IPS-18c (cell line): ENCODE measurements around the gene TARBP2.

ENCODE experiments used
- H3K4me3 ChIP-seq: 2 replicates; pipeline ENCODE4 v1.7.0; 2013; ENCODE audit warnings: low read depth, mild to moderate bottlenecking, low read length, moderate library complexity; ENCODE audit not compliant: insufficient read depth
- H3K9me3 ChIP-seq: one replicate; pipeline ENCODE4 v1.6.1; 2013; ENCODE audit warnings: mild to moderate bottlenecking, low read length, moderate library complexity; ENCODE audit not compliant: control insufficient read depth, insufficient read depth

TARBP2 gene

DNA sequence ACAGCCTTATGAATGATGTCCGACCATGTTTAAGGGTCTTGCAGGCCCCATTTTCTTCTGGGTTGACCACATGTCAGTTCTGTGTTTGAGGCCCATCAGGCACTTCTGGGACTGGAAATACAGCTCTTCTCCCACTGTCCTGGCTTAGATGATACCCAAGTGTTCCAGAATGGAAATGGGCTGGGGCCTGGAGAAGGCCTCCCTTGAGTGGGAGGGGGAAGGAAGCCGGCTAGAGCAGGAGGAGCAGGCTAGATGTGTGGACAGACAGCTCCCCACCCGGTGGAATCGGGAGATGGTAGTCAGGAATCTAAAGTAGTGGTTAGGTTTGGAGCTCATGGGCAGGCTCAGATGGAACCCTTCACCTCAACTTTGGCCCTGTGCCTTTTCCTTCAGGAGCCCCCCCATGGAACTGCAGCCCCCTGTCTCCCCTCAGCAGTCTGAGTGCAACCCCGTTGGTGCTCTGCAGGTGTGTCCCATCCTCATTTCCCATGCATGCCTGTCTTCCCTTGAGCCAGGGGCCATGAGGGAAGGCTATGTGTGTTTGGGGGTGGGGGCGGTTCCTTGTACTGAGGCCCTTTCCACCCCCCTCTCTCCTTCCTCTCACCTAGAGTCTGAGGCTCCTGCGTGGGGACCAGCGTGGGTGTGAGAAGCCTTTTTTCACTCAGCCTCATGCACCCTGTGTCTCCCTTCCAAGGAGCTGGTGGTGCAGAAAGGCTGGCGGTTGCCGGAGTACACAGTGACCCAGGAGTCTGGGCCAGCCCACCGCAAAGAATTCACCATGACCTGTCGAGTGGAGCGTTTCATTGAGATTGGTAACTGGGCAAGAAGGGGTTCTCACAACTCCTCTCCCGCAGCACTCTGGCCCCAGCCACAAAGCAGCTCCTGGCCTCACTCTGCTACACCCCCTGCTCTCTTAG lies 3.2 kb downstream of the TARBP2 start:
- Histone ChIP-seq H3K4me3 (no peak overlapping the region), H3K9me3 (no peaks in the 10 kb centered on the region)

- H3K4me3 ChIP-seq: no peak overlapping the region
- no peaks in the 10 kb centered on the region for H3K9me3 ChIP-seq
These were observed 4.0 kb downstream of the TARBP2 start for GRCh38 chr12:53505086-53505485.

- Histone ChIP-seq H3K9me3 (no peaks in the 10 kb centered on the region), H3K4me3 (no peak overlapping the region)
These were observed 4.7 kb downstream of the TARBP2 start for GRCh38 chr12:53505555-53506449.

DNA sequence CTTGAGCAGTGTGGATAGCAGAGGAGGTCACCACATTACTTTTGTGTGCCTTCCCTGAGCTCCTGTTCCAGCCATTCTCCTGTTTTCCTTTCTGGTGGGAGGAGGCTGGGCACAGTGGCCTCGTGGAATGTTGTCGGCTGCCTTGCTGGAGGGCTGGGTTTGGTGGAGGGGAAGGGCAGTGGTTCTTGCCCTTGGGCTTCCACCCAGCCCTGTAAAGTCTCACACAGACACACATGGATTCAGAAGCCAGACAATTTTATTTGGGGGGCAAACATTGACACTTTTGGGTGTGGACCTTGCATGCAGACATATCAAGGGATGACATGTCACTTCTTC lies 5.3 kb downstream of the TARBP2 start:
- Histone ChIP-seq H3K4me3 (no peak overlapping the region), H3K9me3 (no peaks in the 10 kb centered on the region)

DNA sequence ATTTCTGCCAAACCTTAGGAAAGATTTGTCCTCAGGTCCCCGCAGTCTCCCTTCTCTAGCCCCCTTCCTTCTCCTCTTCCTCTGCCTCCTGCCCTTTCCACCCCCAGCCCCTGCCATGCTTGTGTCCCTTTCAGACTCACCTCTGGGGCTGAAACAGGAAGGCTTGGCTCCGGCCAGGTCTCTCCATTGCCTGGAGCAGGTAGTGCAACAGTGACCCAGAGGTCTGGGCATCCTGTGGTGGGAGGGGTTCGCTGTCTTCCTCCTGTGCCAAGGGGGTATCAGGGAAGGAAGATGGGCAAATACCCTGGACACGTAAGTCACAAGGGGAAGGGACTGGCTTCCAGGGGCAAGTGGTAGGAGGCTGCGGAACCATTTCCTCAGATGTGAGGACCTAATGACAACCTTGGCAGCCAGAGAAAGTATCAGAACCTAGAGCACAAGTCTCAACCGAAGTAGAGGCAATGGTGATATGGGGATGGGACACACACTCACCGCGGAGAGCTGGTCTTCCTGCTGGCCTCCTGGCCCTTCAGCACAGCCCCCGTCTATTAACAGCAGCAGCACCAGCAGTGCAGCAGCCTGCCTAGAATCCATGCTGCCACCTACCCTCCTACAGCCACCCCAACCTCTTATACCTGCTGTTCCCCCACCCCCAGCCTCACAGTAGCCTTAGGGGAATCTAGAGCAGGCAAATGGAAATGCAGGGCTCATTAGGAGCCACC lies 6.0 kb downstream of the TARBP2 start, which contains the start of gene NPFF:
Gene NPFF (minus strand): TSS at position 604 of the 722 bp plus-strand sequence. CDS start 10 bp downstream, at position 594.
- Histone ChIP-seq H3K9me3 (no peaks in the 10 kb centered on the region), H3K4me3 (no peak within 1 kb of the TSS)

DNA sequence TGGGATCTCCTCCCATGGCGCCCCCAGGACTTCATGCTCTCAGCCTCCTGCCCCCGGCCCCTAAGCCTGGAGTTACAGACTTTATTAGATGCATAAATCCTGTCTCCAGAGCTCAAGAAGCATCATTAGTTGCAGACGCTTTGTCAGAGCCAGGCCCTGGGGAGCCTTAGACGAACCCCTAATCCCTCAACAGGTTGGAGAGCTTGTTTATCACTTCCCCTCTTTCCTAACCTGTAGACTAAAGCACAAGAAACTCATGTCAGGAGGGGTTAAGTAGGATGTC lies 6.5 kb downstream of the TARBP2 start:
- no peaks in the 10 kb centered on the region for H3K9me3 ChIP-seq
- no peak overlapping the region for H3K4me3 ChIP-seq

DNA sequence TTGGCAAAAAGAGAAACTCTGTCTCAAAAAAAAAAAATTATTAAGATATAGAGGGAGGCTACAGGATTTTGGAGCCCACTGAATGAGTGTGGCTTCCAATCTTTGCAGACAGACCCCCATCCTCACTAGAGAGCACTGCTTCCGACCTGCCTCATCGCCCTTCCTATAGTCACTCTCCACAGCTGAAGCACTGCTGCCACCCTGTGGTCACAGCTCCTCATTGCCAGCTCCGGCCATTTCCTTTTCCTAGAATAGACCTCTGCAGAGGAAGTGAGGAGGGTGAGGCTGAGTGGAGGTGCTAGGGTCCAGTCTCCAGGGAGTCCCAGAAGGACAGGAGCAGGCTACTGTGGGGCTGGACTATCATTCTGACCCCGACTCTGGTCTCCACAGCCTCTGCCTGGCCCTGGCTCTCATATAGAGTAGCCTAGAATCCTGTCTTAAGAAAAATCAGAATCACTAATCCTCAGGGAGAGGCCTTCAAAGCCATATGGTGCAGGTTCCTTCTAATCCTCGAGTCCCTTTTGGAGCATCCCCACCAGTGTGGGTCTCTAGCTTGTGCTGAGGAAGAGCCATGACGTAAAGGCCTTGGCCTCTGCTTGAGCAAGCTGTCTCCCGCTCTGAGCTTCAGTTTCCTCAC lies 7.6 kb downstream of the TARBP2 start:
- no peaks in the 10 kb centered on the region for H3K9me3 ChIP-seq

GRCh38 chr12:53510181-53510812 lies 9.2 kb downstream of the TARBP2 start:
- H3K4me3 ChIP-seq: no peak overlapping the region
- H3K9me3 ChIP-seq: no peaks in the 10 kb centered on the region

More for the DNA sequence above, 7.6 kb downstream of the TARBP2 start:
- H3K4me3 ChIP-seq: no peak overlapping the region

DNA sequence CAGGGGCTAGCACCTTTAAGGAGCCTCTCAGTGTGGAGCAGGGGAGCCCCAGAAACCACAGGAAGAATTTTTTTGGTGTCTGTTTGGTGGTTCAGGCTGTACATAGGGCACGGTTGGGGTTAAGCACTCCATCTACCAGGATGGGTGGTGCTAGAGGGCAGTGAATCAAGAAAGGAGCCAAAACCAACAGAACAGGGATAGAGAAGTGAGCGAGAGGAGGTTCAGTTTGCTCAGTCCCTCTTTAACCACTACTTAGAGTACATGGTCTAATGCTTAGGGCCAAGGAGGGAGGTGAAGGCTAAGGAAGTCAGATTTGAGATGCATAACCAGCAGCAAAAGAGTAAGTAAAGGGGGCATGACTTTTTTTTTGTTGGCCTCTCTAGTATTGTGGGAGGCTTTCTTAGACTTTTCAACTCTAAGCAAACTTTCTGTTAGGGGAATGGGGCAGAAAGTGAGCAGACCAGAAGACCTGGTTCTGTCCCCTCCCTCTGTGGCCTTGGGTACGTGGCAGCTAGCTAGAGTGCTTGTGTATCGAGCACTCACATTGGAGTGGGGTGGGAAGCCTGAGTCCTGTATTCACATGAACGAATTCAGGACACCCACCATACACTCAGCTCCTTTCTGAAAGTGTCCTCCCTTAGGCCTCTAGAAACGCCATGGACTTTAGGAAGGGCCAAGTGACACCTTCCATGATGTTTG lies 12.8 kb downstream of the TARBP2 start:
- Histone ChIP-seq H3K9me3 (no peaks in the 10 kb centered on the region), H3K4me3 (no peak overlapping the region)

DNA sequence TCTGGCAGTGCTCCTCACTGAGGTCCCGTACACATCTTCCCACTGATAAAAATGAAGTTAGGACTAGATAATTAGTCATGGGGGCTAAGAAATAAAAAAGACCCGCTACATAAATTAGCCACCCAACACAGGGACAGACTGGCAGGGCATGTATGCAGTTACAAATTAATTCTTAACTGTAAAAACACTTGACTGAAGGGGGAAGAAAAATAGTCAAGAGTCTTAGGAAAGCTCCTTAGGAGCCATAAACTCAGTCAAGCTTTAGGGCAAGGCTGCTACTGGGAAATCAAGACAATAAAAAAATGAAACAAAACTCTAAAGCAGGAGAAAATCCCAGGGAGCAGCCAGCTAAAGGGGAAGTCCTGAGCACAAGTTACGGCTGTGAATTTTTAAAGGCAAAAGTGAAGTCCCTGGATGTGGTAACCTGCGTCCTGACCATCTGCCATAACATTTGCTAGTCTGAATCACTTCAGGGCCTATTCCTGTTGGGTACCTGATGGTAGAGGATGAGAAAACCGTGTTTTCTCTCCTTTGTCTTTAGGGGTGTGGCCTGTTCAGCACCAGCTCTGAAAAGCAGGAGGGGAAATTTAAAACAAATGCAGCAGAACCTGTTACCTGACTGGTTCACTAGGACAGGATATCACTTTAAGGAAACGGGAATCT lies 13.7 kb downstream of the TARBP2 start:
- Histone ChIP-seq H3K9me3 (no peaks in the 10 kb centered on the region), H3K4me3 (no peak overlapping the region)

GRCh38 chr12:53515291-53515680 lies 14.2 kb downstream of the TARBP2 start:
- H3K9me3 ChIP-seq: no peaks in the 10 kb centered on the region
- no peak overlapping the region for H3K4me3 ChIP-seq

DNA sequence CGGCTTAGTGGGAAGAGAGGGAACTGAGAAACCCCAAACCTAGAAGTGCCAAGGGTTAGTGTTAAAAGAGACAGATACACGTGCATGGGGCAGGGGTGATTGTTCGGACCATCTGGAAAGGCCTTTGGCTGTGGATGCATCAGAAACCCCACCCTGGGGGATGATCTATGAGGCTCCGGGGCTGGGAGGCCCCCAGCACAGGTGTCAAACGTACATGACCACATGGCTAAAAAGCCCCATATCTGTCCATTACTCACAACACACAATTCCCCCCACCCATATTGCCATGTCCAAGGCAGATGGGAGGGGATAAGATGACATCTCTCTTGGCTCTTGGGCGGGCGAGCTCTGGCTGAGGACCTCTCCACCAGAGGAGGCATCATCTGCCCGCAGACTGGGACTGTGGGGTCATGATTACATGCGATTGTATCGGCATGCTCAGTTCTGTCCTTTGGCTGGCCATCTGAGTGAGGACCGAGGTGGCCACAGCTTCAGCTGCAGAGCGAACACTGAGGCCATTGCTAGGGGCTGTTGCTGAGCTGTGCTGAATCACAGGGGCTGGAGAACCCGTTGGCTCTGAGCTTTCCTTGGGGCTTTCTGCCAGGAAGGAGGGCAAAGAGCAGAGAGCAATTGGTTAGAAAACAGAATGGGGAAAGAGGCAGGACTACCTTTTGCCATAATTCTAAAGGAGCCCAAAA lies 15.8 kb downstream of the TARBP2 start:
- no peaks in the 10 kb centered on the region for H3K9me3 ChIP-seq
- H3K4me3 ChIP-seq: no peak overlapping the region

DNA sequence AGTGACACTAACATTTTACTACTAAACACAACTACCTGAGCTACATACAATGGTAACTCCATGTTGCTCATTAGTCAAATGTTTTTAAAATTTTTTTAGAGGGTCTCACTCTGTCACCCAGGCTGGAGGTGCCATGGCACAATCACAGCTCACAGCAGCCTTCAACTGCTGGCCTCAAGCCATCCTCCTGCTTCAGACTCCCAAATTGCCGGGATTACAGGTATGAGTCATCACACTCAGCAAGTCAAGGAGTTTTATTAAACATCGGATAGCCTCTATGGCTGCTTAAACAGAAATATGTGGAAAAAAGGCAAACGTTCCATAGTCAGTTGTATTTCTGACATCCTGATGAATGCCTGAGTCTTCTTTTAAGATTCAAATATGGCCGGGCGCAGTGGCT lies 17.3 kb downstream of the TARBP2 start:
- no peak overlapping the region for H3K4me3 ChIP-seq
- no peaks in the 10 kb centered on the region for H3K9me3 ChIP-seq

- no peaks in the 10 kb centered on the region for H3K9me3 ChIP-seq
These were observed 22.0 kb downstream of the TARBP2 start for GRCh38 chr12:53523131-53523530.

GRCh38 chr12:53524476-53524875 lies 23.4 kb downstream of the TARBP2 start:
- Histone ChIP-seq H3K9me3 (no peaks in the 10 kb centered on the region), H3K4me3 (no peak overlapping the region)

More at GRCh38 chr12:53523131-53523530, 22.0 kb downstream of the TARBP2 start:
- no peak overlapping the region for H3K4me3 ChIP-seq
